Astrocyte of the spinal cord (primary cell): Measurements from ENCODE around the gene CDH22.

Experiments used
- DNase-seq: peaks from one replicate; pipeline ENCODE4 v3.0.0; 2011; ENCODE audit warnings: low read depth, low spot score
- H3K4me3 ChIP-seq: 2 replicates; pipeline ENCODE4 v1.5.1; 2011; ENCODE audit warnings: low read depth, mild to moderate bottlenecking, low read length, moderate library complexity
- in situ Hi-C: cut with HindIII; loops from 2 replicates; pipeline ENCODE4 v1.10.0; 2017; ENCODE audit warnings: low sequenced_read_pairs
- TF ChIP-seq, protein P1 (sequence below): IDR thresholded peaks from 2 replicates; pipeline ENCODE4 v1.5.1; 2012; ENCODE audit warnings: low read depth, mild to moderate bottlenecking, low read length, inconsistent platforms

Gene CDH22

DNA sequence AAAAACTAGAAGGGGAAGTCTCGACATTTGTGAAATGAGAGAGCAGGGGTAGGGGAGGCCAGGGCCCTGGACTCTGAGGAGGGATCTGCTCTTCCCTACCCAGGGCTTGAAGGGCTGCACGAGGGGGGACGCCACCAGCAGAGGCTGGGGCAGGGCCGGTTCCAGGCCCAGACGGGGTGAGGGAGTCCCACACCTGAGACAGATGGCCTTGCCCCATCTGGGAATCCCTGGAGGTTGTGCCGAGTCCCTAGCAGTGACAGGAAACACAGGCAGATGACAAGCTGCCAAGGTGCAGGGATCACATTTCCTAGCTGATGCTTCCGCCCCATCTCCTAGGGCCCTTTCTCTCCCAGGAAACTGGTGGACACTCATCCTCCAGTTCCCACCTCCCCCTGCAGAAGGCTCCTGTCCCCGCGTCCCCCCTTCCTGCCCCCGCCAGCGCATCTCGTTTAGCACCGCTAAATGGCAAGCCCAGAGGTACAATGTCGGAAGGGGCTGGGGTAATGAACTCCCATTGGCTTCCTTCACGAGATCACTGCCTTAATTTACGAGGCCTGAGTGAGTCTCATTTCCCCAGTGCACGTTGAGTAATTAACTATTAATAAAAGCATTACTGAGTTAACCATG is 35.2 kb upstream of the CDH22 start:
- no peak for DNase-seq
- in situ Hi-C loops: no loop called here
- no peak overlapping the region for H3K4me3 ChIP-seq
- TF ChIP-seq, protein P1, sequence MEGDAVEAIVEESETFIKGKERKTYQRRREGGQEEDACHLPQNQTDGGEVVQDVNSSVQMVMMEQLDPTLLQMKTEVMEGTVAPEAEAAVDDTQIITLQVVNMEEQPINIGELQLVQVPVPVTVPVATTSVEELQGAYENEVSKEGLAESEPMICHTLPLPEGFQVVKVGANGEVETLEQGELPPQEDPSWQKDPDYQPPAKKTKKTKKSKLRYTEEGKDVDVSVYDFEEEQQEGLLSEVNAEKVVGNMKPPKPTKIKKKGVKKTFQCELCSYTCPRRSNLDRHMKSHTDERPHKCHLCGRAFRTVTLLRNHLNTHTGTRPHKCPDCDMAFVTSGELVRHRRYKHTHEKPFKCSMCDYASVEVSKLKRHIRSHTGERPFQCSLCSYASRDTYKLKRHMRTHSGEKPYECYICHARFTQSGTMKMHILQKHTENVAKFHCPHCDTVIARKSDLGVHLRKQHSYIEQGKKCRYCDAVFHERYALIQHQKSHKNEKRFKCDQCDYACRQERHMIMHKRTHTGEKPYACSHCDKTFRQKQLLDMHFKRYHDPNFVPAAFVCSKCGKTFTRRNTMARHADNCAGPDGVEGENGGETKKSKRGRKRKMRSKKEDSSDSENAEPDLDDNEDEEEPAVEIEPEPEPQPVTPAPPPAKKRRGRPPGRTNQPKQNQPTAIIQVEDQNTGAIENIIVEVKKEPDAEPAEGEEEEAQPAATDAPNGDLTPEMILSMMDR: no peak

DNA sequence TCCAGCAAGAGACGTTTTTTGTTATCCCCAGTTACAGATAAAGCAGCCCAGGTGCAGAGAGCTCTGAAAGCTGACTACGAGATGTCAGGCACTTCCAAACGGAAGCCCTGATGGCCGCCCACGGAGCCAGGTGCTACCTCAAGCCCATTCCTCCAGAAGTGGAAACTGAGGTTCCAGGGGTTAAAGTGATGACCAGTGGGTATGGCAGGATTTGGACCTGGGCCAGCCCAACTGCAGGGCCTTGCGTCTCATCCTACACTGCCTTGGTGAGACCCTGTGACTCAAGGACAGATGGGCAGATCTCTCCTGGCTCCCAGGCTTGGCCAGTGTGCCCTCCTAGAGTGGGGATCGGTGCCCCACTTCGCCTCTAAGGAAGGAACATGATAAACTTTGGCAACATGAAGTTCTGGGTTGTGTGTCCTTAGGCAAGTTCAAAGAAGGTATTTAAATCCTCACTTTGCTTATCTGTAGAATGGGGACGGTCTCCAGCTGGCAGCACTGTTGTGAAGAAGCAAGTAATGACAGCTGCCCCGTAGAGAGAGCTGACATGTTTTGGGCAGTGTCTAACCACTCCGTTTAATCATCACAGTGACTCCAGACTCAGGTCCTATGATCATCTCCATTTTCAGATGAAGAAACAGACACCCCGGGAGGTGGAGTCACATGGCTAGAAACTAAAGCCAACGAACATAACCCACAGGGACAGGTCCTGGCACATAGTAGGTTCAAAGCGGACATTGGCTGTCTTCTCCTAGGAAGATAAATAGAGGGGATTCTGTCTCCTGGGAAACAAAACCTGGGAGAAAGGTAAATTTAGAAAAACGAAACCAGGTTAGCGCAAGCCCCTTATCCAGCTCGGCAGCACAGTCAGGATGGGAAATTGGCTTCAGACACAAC is 34.4 kb upstream of the CDH22 start:
- in situ Hi-C loops: no loop called here
- H3K4me3 ChIP-seq: no peak overlapping the region
- no peak for DNase-seq
- TF ChIP-seq, protein P1: no peak

DNA sequence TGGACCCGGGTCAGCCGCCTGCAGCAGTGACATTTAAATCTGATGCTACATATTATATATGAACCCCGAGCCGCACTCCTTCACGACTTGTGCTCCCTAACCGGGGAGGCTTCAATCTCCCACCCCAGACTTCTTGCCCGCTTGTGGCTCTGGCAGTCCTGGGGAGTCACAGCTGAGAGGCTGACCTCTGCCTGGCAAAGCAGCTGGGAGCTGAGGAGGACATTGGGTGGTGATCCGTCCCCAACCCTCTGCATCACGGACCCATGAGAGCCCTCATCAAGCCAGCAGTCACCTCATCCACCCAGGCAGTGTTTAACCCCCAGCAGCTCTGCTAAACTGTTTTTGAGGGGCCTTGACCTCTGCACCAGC is 33.7 kb upstream of the CDH22 start:
- TF ChIP-seq, protein P1: no peak
- H3K4me3 ChIP-seq: no peak overlapping the region
- no peak for DNase-seq
- in situ Hi-C loops: no loop called here

DNA sequence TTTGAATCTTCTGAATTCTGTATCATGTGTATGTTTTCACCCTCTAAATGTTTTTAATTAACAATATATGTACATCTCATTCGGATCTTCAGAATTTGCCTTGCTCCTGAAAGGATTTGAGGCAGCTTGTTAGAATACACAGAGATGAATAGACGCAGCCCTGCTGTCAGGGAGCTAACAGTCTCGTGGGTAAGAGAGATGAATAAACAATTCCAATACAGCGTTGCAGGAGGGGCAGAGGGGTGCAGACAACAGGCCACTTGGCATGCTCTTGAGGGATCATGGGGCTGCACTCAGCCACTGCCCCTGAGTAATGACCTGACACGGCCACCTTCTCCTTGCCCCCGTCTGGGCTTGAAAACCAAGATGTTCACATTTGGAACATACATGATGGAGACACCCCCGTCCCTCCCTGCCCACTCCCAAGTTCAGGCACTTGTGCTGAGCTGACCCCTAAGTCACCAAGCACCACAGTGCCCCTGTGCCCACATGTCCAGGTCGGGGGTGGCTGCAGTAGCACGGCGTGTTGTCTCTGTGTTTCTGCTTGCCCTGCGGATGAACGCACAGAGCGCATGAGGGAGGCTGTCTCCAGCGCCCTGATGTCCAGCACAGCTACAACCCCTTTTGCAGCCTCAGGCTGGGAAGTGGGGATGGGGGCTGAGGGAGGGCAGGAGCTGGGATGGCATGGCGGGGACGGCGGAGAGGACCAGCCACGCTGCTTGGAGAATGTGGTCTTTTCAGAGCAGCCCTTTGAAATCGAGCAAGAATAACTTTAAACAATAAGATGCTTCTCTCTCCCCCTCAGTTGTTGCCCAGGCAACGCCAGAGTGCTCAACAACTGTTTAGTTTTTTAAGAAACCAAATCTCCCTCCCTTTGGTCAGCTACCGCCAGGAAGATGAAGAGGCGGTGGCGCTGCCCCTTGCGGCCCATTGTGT is 33.0 kb upstream of the CDH22 start:
- H3K4me3 ChIP-seq: no peak overlapping the region
- no peak for DNase-seq
- in situ Hi-C loops: no loop called here
- TF ChIP-seq, protein P1: no peak

DNA sequence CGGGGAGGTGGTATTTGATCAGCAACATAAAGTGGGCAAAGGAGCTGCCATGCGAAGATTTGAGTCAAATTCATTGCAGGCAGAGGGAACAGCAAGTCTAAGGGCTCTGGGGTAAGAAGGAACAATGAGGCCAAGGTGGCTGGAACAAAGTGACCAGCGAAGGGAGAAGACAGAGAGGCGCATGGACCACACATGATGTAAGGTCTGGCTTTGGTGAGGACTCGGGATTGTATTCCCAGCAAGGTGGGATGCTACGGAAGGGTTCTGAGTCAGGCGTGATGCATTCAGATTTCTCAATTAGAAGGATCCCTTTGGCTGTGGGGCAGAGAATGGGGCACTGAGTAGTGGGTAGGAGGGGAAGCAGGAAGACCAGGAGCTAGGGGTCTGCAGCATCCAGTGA is 30.7 kb upstream of the CDH22 start:
- TF ChIP-seq, protein P1: no peak
- no peak for DNase-seq
- in situ Hi-C loops: no loop called here
- no peak overlapping the region for H3K4me3 ChIP-seq

DNA sequence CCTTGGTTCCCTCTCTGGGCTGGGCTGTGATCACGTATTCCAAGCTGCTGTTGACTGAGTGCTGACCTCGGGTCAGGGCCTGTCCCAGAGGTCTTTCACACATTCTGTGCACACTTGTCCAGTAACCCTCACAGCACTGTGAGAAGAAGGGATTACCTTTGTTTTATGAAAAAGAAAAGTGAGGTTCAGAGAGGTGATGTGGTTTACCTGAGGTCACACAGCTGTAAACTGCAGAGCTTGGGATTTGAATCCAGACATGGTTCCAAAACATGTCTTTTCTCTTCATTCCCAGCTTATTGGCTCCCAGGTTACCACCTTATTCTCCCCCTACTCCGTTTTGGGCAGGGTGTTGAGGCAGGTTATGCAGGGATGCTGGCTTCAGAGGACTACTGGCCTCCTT is 28.4 kb upstream of the CDH22 start:
- no peak for DNase-seq
- in situ Hi-C loops: no loop called here
- TF ChIP-seq, protein P1: no peak
- no peak overlapping the region for H3K4me3 ChIP-seq
